MM.1S (cell line): Measurements from ENCODE around the gene CENPX.

Source experiments
- DNase-seq: peaks from one replicate; pipeline ENCODE4 v3.0.0-alpha.2; 2015
- H2AFZ ChIP-seq: fragments of 300-600 bp; sonication (generic); 2 replicates; pipeline ENCODE4 v1.6.0; 2016; ENCODE audit warnings: antibody characterized with exemption, low read length
- H3F3A ChIP-seq: fragments of 300-600 bp; sonication (generic); 2 replicates; pipeline ENCODE4 v1.6.1; 2016; ENCODE audit warnings: mild to moderate bottlenecking, antibody characterized with exemption, low read length, moderate library complexity, mixed read lengths; ENCODE audit not compliant: insufficient read depth
- H3K27ac ChIP-seq: fragments of 300-600 bp; sonication (generic); 2 replicates; pipeline ENCODE4 v1.5.1; 2016; ENCODE audit warnings: mild to moderate bottlenecking, low read length
- H3K27me3 ChIP-seq: fragments of 300-600 bp; sonication (generic); replicated peaks from 2 replicates; pipeline ENCODE4 v1.6.0; 2016; ENCODE audit warnings: low read length; ENCODE audit not compliant: insufficient read depth
- H3K36me3 ChIP-seq: fragments of 300-600 bp; sonication (generic); replicated peaks from 2 replicates; pipeline ENCODE4 v1.6.1; 2016; ENCODE audit warnings: mild to moderate bottlenecking, low read length, mixed read lengths; ENCODE audit not compliant: insufficient read depth
- H3K4me1 ChIP-seq: fragments of 300-600 bp; sonication (generic); 2 replicates; pipeline ENCODE4 v1.6.1; 2016; ENCODE audit warnings: low read length, mixed read lengths
- H3K4me2 ChIP-seq: fragments of 300-600 bp; sonication (generic); 2 replicates; pipeline ENCODE4 v1.6.0; 2016; ENCODE audit warnings: low read depth, low read length
- H3K4me3 ChIP-seq: fragments of 300-600 bp; sonication (generic); 2 replicates; pipeline ENCODE4 v1.5.1; 2016; ENCODE audit warnings: low read length, mixed read lengths
- H3K79me2 ChIP-seq: fragments of 300-600 bp; sonication (generic); 2 replicates; pipeline ENCODE4 v1.6.1; 2016; ENCODE audit warnings: mixed run types, low read length, mixed read lengths
- H3K9ac ChIP-seq: fragments of 300-600 bp; sonication (generic); 2 replicates; pipeline ENCODE4 v1.6.1; 2016; ENCODE audit warnings: low read length, mixed read lengths
- H3K9me2 ChIP-seq: fragments of 300-600 bp; sonication (generic); replicated peaks from 2 replicates; pipeline ENCODE4 v1.6.1; 2016; ENCODE audit warnings: mild to moderate bottlenecking, low read length, mixed read lengths; ENCODE audit not compliant: insufficient read depth
- H3K9me3 ChIP-seq: fragments of 300-600 bp; sonication (generic); replicated peaks from 2 replicates; pipeline ENCODE4 v1.6.1; 2016; ENCODE audit warnings: mild to moderate bottlenecking, low read length, mixed read lengths; ENCODE audit not compliant: insufficient read depth
- H4K20me1 ChIP-seq: fragments of 300-600 bp; sonication (generic); 2 replicates; pipeline ENCODE4 v1.6.1; 2016; ENCODE audit warnings: mild to moderate bottlenecking, low read length, moderate library complexity, mixed read lengths; ENCODE audit not compliant: insufficient read depth
- EZH2 ChIP-seq: fragments of 300-600 bp; sonication (generic); optimal IDR thresholded peaks from 2 replicates; pipeline ENCODE3; 2017; ENCODE audit warnings: low read depth, mild to moderate bottlenecking, antibody characterized with exemption, low read length, mixed read lengths
- EZH2phosphoT487 ChIP-seq: fragments of 300-600 bp; sonication (generic); IDR thresholded peaks from 2 replicates; pipeline ENCODE4 v1.6.1; 2018; ENCODE audit warnings: antibody characterized with exemption, low read length
- TF ChIP-seq, protein P1 (sequence below): fragments of 300-600 bp; sonication (generic); IDR thresholded peaks from 2 replicates; pipeline ENCODE4 v1.5.1; 2016; ENCODE audit warnings: antibody characterized with exemption, low read length, mixed read lengths

The CENPX gene

GRCh38 chr17:82014432-82014831, 8.2 kb downstream of the CENPX start:
- no peak for DNase-seq
- Histone ChIP-seq H3K36me3 (no peaks in the 10 kb centered on the region), H3K27ac (no peak overlapping the region), H3K4me1 (no peaks in the 10 kb centered on the region), H3K4me2 (no peak overlapping the region), H3K9me2 (no peaks in the 10 kb centered on the region), H2AFZ (no peak overlapping the region), H4K20me1 (no peaks in the 10 kb centered on the region), H3K27me3 (no peaks in the 10 kb centered on the region), H3K9me3 (no peaks in the 10 kb centered on the region), H3F3A (no peaks in the 10 kb centered on the region), H3K79me2 (no peaks in the 10 kb centered on the region), H3K9ac (no peak overlapping the region), H3K4me3 (no peak overlapping the region)
- TF ChIP-seq EZH2phosphoT487 = no peak
- TF ChIP-seq, protein P1, sequence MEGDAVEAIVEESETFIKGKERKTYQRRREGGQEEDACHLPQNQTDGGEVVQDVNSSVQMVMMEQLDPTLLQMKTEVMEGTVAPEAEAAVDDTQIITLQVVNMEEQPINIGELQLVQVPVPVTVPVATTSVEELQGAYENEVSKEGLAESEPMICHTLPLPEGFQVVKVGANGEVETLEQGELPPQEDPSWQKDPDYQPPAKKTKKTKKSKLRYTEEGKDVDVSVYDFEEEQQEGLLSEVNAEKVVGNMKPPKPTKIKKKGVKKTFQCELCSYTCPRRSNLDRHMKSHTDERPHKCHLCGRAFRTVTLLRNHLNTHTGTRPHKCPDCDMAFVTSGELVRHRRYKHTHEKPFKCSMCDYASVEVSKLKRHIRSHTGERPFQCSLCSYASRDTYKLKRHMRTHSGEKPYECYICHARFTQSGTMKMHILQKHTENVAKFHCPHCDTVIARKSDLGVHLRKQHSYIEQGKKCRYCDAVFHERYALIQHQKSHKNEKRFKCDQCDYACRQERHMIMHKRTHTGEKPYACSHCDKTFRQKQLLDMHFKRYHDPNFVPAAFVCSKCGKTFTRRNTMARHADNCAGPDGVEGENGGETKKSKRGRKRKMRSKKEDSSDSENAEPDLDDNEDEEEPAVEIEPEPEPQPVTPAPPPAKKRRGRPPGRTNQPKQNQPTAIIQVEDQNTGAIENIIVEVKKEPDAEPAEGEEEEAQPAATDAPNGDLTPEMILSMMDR = no peak
- no peak for TF ChIP-seq EZH2

GRCh38 chr17:82013772-82014321, 8.8 kb downstream of the CENPX start:
- Histone ChIP-seq H3K79me2 (no peaks in the 10 kb centered on the region), H3K9ac (no peak overlapping the region), H3F3A (no peaks in the 10 kb centered on the region), H4K20me1 (no peaks in the 10 kb centered on the region), H3K4me3 (no peak overlapping the region), H3K36me3 (no peaks in the 10 kb centered on the region), H3K4me2 (no peak overlapping the region), H2AFZ (no peak overlapping the region), H3K9me3 (no peaks in the 10 kb centered on the region), H3K27me3 (no peaks in the 10 kb centered on the region), H3K4me1 (no peaks in the 10 kb centered on the region), H3K9me2 (no peaks in the 10 kb centered on the region), H3K27ac (no peak overlapping the region)
- TF ChIP-seq, protein P1 = no peak
- DNase-seq = no peak

- Histone ChIP-seq H3K9me2 (no peaks in the 10 kb centered on the region), H3K4me1 (no peaks in the 10 kb centered on the region), H3K9me3 (no peaks in the 10 kb centered on the region), H4K20me1 (no peaks in the 10 kb centered on the region), H3K79me2 (no peaks in the 10 kb centered on the region), H3K4me3 (no peak overlapping the region), H3K27me3 (no peaks in the 10 kb centered on the region), H3K27ac (no peak overlapping the region), H3F3A (no peaks in the 10 kb centered on the region), H3K9ac (no peak overlapping the region), H3K4me2 (no peak overlapping the region), H3K36me3 (no peaks in the 10 kb centered on the region), H2AFZ (no peak overlapping the region)
- DNase-seq = no peak
- TF ChIP-seq EZH2 = no peak
- TF ChIP-seq EZH2phosphoT487 = no peak
These were observed 9.3 kb downstream of the CENPX start for GRCh38 chr17:82013341-82013740.

DNA sequence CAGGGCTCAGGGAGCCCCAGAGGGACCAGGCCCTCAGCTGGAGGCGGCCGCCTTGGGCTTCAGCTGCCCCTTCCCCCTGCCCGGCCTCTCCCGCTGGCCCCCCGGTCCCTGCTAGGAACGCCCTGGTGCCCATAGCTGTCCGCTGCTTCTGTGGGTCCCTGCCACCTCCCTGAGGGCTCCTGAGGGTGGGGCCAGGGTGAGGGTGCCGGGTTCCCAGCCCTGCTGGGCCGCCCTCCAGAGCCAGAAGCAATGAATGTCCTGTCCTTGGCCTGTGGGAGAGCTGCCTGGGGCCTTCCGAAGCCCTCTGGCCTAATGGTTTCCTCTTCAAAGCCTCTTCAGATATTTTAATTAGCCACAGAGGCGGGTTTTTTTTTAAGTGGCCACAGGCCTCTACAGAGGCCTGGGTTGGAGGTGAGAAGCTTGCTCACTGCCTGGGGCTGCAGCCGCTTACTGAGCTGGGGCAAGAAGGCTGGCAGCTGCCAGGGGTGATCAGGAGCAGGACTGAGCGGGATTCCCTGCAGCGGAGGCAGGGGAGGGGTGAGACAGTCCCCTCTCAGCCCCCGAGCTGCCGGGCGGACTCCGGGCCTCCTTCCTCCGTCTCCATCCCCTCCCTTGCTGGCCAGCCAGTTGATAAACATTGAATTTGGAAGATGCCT, 9.9 kb downstream of the CENPX start:
- H2AFZ ChIP-seq = no peak overlapping the region
- DNase-seq = no peak
- H3K4me3 ChIP-seq = no peak overlapping the region
- TF ChIP-seq, protein P1 = no peak
- TF ChIP-seq EZH2 (no peak), EZH2phosphoT487 (no peak)
- H3K9me2 ChIP-seq = no peaks in the 10 kb centered on the region
- H3F3A ChIP-seq = no peaks in the 10 kb centered on the region
- no peak overlapping the region for H3K9ac ChIP-seq
- H3K4me1 ChIP-seq = no peaks in the 10 kb centered on the region
- no peak overlapping the region for H3K4me2 ChIP-seq
- H3K36me3 ChIP-seq = no peaks in the 10 kb centered on the region
- H3K27ac ChIP-seq = no peak overlapping the region
- no peaks in the 10 kb centered on the region for H4K20me1 ChIP-seq
- no peaks in the 10 kb centered on the region for H3K9me3 ChIP-seq
- H3K27me3 ChIP-seq = no peaks in the 10 kb centered on the region
- H3K79me2 ChIP-seq = no peaks in the 10 kb centered on the region
